D721Med (cell line): ENCODE results near the gene AGTR1.

Source experiments
- DNase-seq: peaks from one replicate; pipeline ENCODE4 v3.0.0; 2011; ENCODE audit warnings: low spot score; ENCODE audit not compliant: insufficient read length
- FAIRE-seq: peaks from 2 replicates; lab custom pipeline; 2011; peaks lifted over from hg19 to GRCh38; lab: Jason Lieb, UNC
- TF ChIP-seq, protein P1 (sequence below): IDR thresholded peaks from 2 replicates; pipeline ENCODE4 v1.5.1; 2012; ENCODE audit warnings: mild to moderate bottlenecking, control low read depth; ENCODE audit not compliant: insufficient read depth; ENCODE audit errors: missing control alignments

The AGTR1 gene

DNA sequence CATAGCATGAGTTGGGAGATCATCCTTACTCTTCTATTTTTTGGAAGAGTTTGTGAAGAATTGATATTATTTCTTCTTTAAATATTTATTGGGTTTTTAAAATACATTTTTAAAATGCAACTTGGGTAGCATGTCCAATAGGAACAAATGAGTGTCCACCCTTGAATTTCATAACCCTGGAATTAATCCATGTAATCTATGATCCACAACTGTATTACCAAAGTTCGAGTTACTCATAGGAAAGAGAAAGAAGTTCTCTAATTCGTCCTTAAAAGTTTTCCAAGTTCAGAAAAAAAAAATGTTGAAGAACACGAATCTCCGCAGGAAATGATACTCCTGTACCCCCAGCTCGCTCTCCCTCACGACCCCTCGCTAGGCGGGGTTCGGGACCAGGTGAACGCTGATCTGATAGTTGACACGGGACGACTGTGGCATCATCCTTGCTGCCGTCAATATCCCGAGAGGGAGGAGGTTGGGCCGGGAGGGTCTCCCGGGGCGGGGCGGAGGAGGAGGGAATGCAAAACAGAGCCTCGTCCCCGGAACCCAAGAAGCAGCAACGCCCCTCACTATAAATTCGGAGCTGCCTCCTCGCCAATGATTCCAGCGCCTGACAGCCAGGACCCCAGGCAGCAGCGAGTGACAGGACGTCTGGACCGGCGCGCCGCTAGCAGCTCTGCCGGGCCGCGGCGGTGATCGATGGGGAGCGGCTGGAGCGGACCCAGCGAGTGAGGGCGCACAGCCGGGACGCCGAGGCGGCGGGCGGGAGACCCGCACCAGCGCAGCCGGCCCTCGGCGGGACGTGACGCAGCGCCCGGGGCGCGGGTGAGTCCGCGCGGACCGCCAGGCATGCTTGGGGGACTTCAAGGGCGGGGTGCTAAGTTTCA, at the start of gene AGTR1:
Gene AGTR1 (plus strand): TSS at position 598 of the 884 bp plus-strand sequence. CDS start 43,133 bp downstream, outside the sequence.
- FAIRE-seq (no peak), DNase-seq (no peak)
- TF ChIP-seq, protein P1, sequence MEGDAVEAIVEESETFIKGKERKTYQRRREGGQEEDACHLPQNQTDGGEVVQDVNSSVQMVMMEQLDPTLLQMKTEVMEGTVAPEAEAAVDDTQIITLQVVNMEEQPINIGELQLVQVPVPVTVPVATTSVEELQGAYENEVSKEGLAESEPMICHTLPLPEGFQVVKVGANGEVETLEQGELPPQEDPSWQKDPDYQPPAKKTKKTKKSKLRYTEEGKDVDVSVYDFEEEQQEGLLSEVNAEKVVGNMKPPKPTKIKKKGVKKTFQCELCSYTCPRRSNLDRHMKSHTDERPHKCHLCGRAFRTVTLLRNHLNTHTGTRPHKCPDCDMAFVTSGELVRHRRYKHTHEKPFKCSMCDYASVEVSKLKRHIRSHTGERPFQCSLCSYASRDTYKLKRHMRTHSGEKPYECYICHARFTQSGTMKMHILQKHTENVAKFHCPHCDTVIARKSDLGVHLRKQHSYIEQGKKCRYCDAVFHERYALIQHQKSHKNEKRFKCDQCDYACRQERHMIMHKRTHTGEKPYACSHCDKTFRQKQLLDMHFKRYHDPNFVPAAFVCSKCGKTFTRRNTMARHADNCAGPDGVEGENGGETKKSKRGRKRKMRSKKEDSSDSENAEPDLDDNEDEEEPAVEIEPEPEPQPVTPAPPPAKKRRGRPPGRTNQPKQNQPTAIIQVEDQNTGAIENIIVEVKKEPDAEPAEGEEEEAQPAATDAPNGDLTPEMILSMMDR, result no peak

DNA sequence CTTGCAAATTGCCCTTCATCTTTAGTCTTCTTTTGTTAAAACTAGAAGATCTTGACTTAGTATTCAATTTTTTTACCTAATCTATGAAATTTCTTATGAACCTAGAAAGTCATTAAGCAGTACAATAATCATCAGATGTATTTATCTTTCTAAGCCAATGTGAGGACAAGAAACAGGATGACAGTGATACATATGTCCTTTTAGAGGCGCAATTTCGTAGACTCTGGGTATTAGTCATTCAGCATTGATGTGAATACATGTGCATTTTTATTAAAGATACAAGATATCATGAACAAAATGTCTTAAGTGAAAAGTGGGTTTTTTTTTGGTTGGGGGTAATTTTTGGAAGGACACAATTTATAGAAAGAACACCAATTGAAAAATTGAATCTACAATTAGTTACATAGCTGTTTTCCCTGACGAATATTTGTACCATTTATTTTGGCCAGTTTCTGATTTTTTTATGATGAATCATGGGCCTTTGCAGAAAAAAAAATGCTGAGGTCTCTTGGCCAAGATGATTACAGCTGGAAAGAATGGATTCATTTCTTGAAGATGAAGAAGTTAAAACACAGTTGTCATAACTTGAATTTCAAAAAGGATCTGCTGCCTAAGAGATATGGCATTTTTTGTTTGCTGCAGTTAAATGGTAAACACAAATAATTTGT, 48.9 kb upstream of the AGTR1 start:
- TF ChIP-seq, protein P1, result no peak
- no peak for FAIRE-seq
- DNase-seq, result no peak

DNA sequence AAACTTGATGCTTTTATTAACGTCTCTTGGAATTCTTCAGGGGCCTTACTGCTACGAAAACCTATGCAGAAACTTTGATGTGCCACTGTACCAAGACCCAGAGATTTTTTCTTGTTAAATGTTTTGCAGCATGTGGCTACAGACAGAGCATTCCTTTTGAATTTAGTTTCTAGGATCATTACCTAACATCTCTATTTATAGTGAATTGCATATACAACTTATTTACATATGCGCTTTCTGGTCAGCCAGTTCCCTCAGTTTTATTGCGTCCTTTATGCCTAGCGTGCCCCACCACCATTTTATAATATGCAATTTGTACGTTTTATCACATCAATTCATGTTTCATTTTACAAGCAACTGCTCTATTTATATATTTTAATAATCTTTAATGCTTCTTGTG, 46.2 kb upstream of the AGTR1 start:
- TF ChIP-seq, protein P1, result no peak
- FAIRE-seq (no peak), DNase-seq (no peak)

DNA sequence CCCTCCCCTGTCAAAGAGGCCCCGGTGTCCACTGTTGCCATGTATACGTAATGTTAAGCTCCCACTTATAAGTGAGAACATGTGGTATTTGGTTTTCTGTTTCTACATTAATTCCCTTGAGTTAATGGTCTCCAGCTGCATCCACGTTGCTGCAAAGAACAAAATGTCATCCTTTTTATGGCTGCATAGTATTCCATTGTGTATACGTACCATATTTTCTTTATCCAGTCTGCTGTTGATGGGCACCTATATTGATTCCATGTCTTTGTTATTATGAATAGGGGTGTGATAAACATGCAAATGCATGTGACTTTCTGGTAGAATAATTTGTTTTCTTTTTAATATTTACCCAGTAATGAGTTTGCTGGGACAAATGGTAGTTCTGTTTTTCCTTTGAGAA, 43.3 kb upstream of the AGTR1 start:
- DNase-seq (no peak), FAIRE-seq (no peak)
- TF ChIP-seq, protein P1, result no peak

DNA sequence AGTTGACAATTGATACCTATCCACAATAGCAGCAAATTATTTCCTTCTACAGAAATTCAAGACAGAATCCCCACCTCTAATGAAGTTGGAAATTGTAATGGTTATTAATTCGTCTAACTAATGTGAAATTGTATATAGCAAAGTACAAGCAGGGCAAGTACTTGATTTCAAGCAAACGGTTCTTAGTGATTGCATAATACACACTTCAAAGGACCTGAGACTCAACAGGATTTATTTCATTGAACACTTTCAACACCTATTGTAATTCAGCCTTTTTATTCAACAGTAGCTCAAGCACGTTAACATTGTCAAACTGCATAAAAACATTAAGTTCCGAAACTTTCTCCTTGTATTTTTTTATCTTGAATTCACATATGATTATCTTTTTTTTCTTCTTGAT, 40.2 kb upstream of the AGTR1 start:
- TF ChIP-seq, protein P1, result no peak
- no peak for FAIRE-seq
- DNase-seq, result no peak

DNA sequence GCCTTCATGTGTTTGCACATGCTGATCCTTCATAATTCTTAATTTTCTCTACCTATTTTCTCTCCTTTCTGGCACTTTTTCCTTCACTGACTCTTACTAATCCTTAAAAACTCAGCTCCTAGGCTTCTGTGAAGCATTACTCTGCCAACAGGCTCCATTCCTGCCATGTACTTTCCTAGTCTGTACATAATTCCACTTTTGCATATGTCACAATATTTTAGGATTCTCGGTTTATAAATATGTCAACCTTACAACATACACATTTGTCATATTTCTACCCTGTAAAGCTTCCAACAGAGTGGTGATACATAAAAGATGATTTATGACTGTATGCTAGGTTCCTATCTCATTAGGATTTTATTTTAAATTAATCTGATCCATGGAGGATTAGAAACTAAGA, 38.2 kb upstream of the AGTR1 start:
- TF ChIP-seq, protein P1, result no peak
- DNase-seq, result no peak
- no peak for FAIRE-seq
